Upper lobe of left lung (tissue), 4 donors: Measurements from ENCODE around the gene CD163L1.

Experiments used
- EP300 ChIP-seq, 4 donors: sonication (generic); formaldehyde crosslinking; IDR thresholded peaks; one replicate each; pipeline ENCODE4 v1.5.1; 2017; ENCODE audit warnings: antibody characterized with exemption in 4 of 4, control low read depth in 2 of 4
- POLR2A ChIP-seq, 4 donors: fragments of 450-650 bp; IDR thresholded peaks; one replicate each; pipeline ENCODE4 v1.5.1; 2016 to 2017; ENCODE audit warnings: antibody characterized with exemption in 4 of 4, mild to moderate bottlenecking in 2 of 4
- TF ChIP-seq, protein P1 (sequence below), 6 experiments: fragments of 450-650 bp in 4 of 6; fragments of 200-600 bp in 2 of 6; sonication (generic) in 2 of 6; IDR thresholded peaks; one replicate each; pipeline ENCODE4 v1.5.1; 2016 to 2019; ENCODE audit warnings: antibody characterized with exemption in 6 of 6

DNA sequence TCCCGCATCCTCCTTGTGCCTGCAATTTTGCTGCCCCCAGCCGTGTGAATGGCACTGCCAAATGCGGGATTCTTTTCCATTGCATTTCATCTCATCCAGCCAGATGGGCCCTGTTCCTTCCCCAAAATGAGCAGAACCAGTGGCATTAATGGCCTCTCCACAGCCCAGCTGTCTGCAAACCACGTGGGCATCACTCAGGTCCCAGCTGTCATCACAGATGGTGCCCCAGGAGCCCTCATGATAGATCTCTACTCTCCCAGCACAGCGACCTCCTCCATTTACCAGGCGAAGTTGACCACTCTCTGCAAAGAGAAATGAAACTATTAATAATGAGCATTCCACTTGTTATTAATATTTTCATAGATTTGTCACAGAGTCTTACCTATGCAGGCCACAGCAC lies 42.6 kb upstream of the CD163L1 start:
- TF ChIP-seq EP300 (IDR thresholded peaks at IDR 0.05), result no peak
- TF ChIP-seq, protein P1, sequence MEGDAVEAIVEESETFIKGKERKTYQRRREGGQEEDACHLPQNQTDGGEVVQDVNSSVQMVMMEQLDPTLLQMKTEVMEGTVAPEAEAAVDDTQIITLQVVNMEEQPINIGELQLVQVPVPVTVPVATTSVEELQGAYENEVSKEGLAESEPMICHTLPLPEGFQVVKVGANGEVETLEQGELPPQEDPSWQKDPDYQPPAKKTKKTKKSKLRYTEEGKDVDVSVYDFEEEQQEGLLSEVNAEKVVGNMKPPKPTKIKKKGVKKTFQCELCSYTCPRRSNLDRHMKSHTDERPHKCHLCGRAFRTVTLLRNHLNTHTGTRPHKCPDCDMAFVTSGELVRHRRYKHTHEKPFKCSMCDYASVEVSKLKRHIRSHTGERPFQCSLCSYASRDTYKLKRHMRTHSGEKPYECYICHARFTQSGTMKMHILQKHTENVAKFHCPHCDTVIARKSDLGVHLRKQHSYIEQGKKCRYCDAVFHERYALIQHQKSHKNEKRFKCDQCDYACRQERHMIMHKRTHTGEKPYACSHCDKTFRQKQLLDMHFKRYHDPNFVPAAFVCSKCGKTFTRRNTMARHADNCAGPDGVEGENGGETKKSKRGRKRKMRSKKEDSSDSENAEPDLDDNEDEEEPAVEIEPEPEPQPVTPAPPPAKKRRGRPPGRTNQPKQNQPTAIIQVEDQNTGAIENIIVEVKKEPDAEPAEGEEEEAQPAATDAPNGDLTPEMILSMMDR (IDR thresholded peaks at IDR 0.05), result no peak
- no peak for TF ChIP-seq POLR2A (IDR thresholded peaks at IDR 0.05)
